ENCODE results near the gene TOR1AIP2. TPM values are rescaled to one million over a fixed set of nuclear protein-coding genes. Genes with fewer than 3 reads are reported as not detected.
"Not testable (repeated sequence)": the region's sequence is repeated elsewhere in the genome, so short reads cannot be mapped to it uniquely, and the experiment has no call there.

TOR1AIP2 gene
- total RNA-seq, 1 donor = 69.7 TPM

GRCh38 chr1:179809506-179810366 lies 67.9 kb downstream of the TOR1AIP2 start:
- H3K27me3 ChIP-seq (ENCODE audit: insufficient read depth, low read length) = no peaks in the 10 kb centered on the region
- no peaks in the 10 kb centered on the region for H3K9me3 ChIP-seq (ENCODE audit: low read depth, low read length)
- H3K4me3 ChIP-seq (ENCODE audit: low read length) = no peak overlapping the region
- peaks cover 6% of the 10 kb centered on the region for H3K4me1 ChIP-seq (ENCODE audit: insufficient read depth, low read length)

GRCh38 chr1:179808503-179808902 lies 69.1 kb downstream of the TOR1AIP2 start:
- Histone ChIP-seq H3K4me1 (ENCODE audit: insufficient read depth, low read length) (no peaks in the 10 kb centered on the region), H3K27me3 (ENCODE audit: insufficient read depth, low read length) (no peaks in the 10 kb centered on the region), H3K4me3 (ENCODE audit: low read length) (no peak overlapping the region), H3K9me3 (ENCODE audit: low read depth, low read length) (no peaks in the 10 kb centered on the region)

- no peaks in the 10 kb centered on the region for H3K27me3 ChIP-seq (ENCODE audit: insufficient read depth, low read length)
- no peaks in the 10 kb centered on the region for H3K9me3 ChIP-seq (ENCODE audit: low read depth, low read length)
- H3K4me3 ChIP-seq (ENCODE audit: low read length) = no peak overlapping the region
- H3K4me1 ChIP-seq (ENCODE audit: insufficient read depth, low read length) = no peaks in the 10 kb centered on the region
These were observed 69.7 kb downstream of the TOR1AIP2 start for GRCh38 chr1:179807691-179808485.

- Histone ChIP-seq H3K9me3 (ENCODE audit: low read depth, low read length) (no peaks in the 10 kb centered on the region), H3K4me1 (ENCODE audit: insufficient read depth, low read length) (no peaks in the 10 kb centered on the region), H3K4me3 (ENCODE audit: low read length) (no peak overlapping the region), H3K27me3 (ENCODE audit: insufficient read depth, low read length) (no peaks in the 10 kb centered on the region)
These were observed 70.3 kb downstream of the TOR1AIP2 start for GRCh38 chr1:179807291-179807690.

- Histone ChIP-seq H3K9me3 (ENCODE audit: low read depth, low read length) (no peaks in the 10 kb centered on the region), H3K27me3 (ENCODE audit: insufficient read depth, low read length) (no peaks in the 10 kb centered on the region), H3K4me3 (ENCODE audit: low read length) (no peak overlapping the region), H3K4me1 (ENCODE audit: insufficient read depth, low read length) (no peaks in the 10 kb centered on the region)
These were observed 71.3 kb downstream of the TOR1AIP2 start for GRCh38 chr1:179806333-179806732.

GRCh38 chr1:179805291-179806195 lies 72.1 kb downstream of the TOR1AIP2 start:
- H3K4me3 ChIP-seq (ENCODE audit: low read length) = no peak overlapping the region
- H3K27me3 ChIP-seq (ENCODE audit: insufficient read depth, low read length) = no peaks in the 10 kb centered on the region
- H3K4me1 ChIP-seq (ENCODE audit: insufficient read depth, low read length) = no peaks in the 10 kb centered on the region
- H3K9me3 ChIP-seq (ENCODE audit: low read depth, low read length) = no peaks in the 10 kb centered on the region

- H3K9me3 ChIP-seq (ENCODE audit: low read depth, low read length); H3K4me1 ChIP-seq (ENCODE audit: insufficient read depth, low read length); H3K27me3 ChIP-seq (ENCODE audit: insufficient read depth, low read length); H3K4me3 ChIP-seq (ENCODE audit: low read length): not testable (repeated sequence)
These were observed 73.2 kb downstream of the TOR1AIP2 start for GRCh38 chr1:179804417-179804816.

- Histone ChIP-seq H3K4me1 (ENCODE audit: insufficient read depth, low read length) (no peaks in the 10 kb centered on the region), H3K27me3 (ENCODE audit: insufficient read depth, low read length) (no peaks in the 10 kb centered on the region), H3K4me3 (ENCODE audit: low read length) (no peak overlapping the region), H3K9me3 (ENCODE audit: low read depth, low read length) (no peaks in the 10 kb centered on the region)
These were observed 73.7 kb downstream of the TOR1AIP2 start for GRCh38 chr1:179803918-179804317.

GRCh38 chr1:179803104-179803503 lies 74.5 kb downstream of the TOR1AIP2 start:
- Histone ChIP-seq H3K4me1 (ENCODE audit: insufficient read depth, low read length) (no peaks in the 10 kb centered on the region), H3K4me3 (ENCODE audit: low read length) (no peak overlapping the region), H3K27me3 (ENCODE audit: insufficient read depth, low read length) (no peaks in the 10 kb centered on the region)

GRCh38 chr1:179800481-179800880 lies 77.1 kb downstream of the TOR1AIP2 start:
- H3K4me3 ChIP-seq (ENCODE audit: low read length) = no peak overlapping the region
- H3K27me3 ChIP-seq (ENCODE audit: insufficient read depth, low read length) = no peaks in the 10 kb centered on the region
- H3K9me3 ChIP-seq (ENCODE audit: low read depth, low read length) = no peaks in the 10 kb centered on the region
- H3K4me1 ChIP-seq (ENCODE audit: insufficient read depth, low read length) = no peaks in the 10 kb centered on the region

More at GRCh38 chr1:179803104-179803503, 74.5 kb downstream of the TOR1AIP2 start:
- no peaks in the 10 kb centered on the region for H3K9me3 ChIP-seq (ENCODE audit: low read depth, low read length)

- Histone ChIP-seq H3K4me1 (ENCODE audit: insufficient read depth, low read length) (no peaks in the 10 kb centered on the region), H3K9me3 (ENCODE audit: low read depth, low read length) (no peaks in the 10 kb centered on the region), H3K27me3 (ENCODE audit: insufficient read depth, low read length) (no peaks in the 10 kb centered on the region), H3K4me3 (ENCODE audit: low read length) (no peak overlapping the region)
These were observed 78.6 kb downstream of the TOR1AIP2 start for GRCh38 chr1:179798864-179799516.

- Histone ChIP-seq H3K4me3 (ENCODE audit: low read length) (no peak overlapping the region), H3K27me3 (ENCODE audit: insufficient read depth, low read length) (no peaks in the 10 kb centered on the region), H3K4me1 (ENCODE audit: insufficient read depth, low read length) (no peaks in the 10 kb centered on the region), H3K9me3 (ENCODE audit: low read depth, low read length) (no peaks in the 10 kb centered on the region)
These were observed 79.3 kb downstream of the TOR1AIP2 start for GRCh38 chr1:179798213-179798863.

- H3K27me3 ChIP-seq (ENCODE audit: insufficient read depth, low read length) = no peaks in the 10 kb centered on the region
- no peaks in the 10 kb centered on the region for H3K4me1 ChIP-seq (ENCODE audit: insufficient read depth, low read length)
- H3K9me3 ChIP-seq (ENCODE audit: low read depth, low read length) = no peaks in the 10 kb centered on the region
- no peak overlapping the region for H3K4me3 ChIP-seq (ENCODE audit: low read length)
These were observed 82.9 kb downstream of the TOR1AIP2 start for GRCh38 chr1:179794669-179795068.

GRCh38 chr1:179794146-179794545 lies 83.5 kb downstream of the TOR1AIP2 start:
- Histone ChIP-seq H3K4me1 (ENCODE audit: insufficient read depth, low read length) (no peaks in the 10 kb centered on the region), H3K4me3 (ENCODE audit: low read length) (no peak overlapping the region), H3K27me3 (ENCODE audit: insufficient read depth, low read length) (no peaks in the 10 kb centered on the region), H3K9me3 (ENCODE audit: low read depth, low read length) (no peaks in the 10 kb centered on the region)

Data from mononuclear cell (primary cell).